HepG2 (cell line): ENCODE measurements around the gene ABCA8. TPM values are rescaled to one million over a fixed set of nuclear protein-coding genes. Genes with fewer than 3 reads are reported as not detected.

Source experiments
- HCFC1 ChIP-seq: fragments of 150-350 bp; IDR thresholded peaks from 2 replicates; pipeline ENCODE4 v1.6.1; 2014; ENCODE audit warnings: low read depth, low read length
- IRX3 ChIP-seq: sonication (generic); formaldehyde crosslinking; IDR thresholded peaks from 2 replicates; pipeline ENCODE4 v1.8.1; 2023; ENCODE audit warnings: mild to moderate bottlenecking, low read depth, missing genetic modification reagents, borderline replicate concordance
- KDM6A ChIP-seq: IDR thresholded peaks from 2 replicates; pipeline ENCODE4 v1.6.1; 2016; ENCODE audit warnings: low read depth
- RAD51 ChIP-seq: fragments of 450-650 bp; IDR thresholded peaks from 2 replicates; pipeline ENCODE4 v1.6.1; 2016; ENCODE audit warnings: borderline replicate concordance
- RFXAP ChIP-seq: sonication (generic); formaldehyde crosslinking; IDR thresholded peaks from 2 replicates; pipeline ENCODE4 v1.4.0; 2020; ENCODE audit warnings: missing genetic modification reagents, borderline replicate concordance
- RXRA ChIP-seq: sonication (generic); formaldehyde crosslinking; IDR thresholded peaks from 2 replicates; pipeline ENCODE4 v1.5.1; 2020; ENCODE audit warnings: missing genetic modification reagents
- TEAD3 ChIP-seq: optimal IDR thresholded peaks from 2 replicates; pipeline ENCODE3; 2016; ENCODE audit warnings: borderline replicate concordance
- ZKSCAN1 ChIP-seq: fragments of 150-350 bp; IDR thresholded peaks from 2 replicates; pipeline ENCODE4 v1.6.1; 2014; ENCODE audit warnings: low read length
- ZMYM3 ChIP-seq: sonication (generic); formaldehyde crosslinking; IDR thresholded peaks from 2 replicates; pipeline ENCODE4 v1.5.1; 2020; ENCODE audit warnings: mild to moderate bottlenecking, missing genetic modification reagents
- ZNF382 ChIP-seq: sonication (generic); formaldehyde crosslinking; IDR thresholded peaks from 2 replicates; pipeline ENCODE4 v1.5.0; 2020; ENCODE audit warnings: missing genetic modification reagents, mild to moderate bottlenecking, borderline replicate concordance
- ZNF577 ChIP-seq: sonication (generic); formaldehyde crosslinking; IDR thresholded peaks from 2 replicates; pipeline ENCODE4 v1.4.0; 2020; ENCODE audit warnings: mild to moderate bottlenecking, low read depth, missing genetic modification reagents, borderline replicate concordance
- ZNF660 ChIP-seq: sonication (generic); formaldehyde crosslinking; IDR thresholded peaks from 2 replicates; pipeline ENCODE4 v1.5.1; 2020; ENCODE audit warnings: mild to moderate bottlenecking, low read depth, missing genetic modification reagents, borderline replicate concordance
- polyA plus RNA-seq, 8 experiments: library from polyadenylated mRNA; depleted of rRNA in 3 of 8; stranded (reverse) in 7 of 8; unstranded in 1 of 8; fragments of >200 nt; fragmentation: Illumina TruSeq in 4 of 8; extraction: Trizol in 4 of 8; gene quantifications; 2 replicates each; pipeline versions ENCODE4 v1.2.1 to v1.2.3, GENCODE V29; 2011 to 2016; ENCODE audit warnings: low read depth in 4 of 8, missing spikeins in 1 of 8, mixed read lengths in 1 of 8; ENCODE audit not compliant: insufficient read depth in 1 of 8
- total RNA-seq, 5 experiments: library from RNA; depleted of rRNA; stranded (reverse); fragments of >200 nt; fragmentation: Illumina TruSeq; extraction: Trizol; gene quantifications; 2 replicates each; pipeline ENCODE4 v1.2.3, GENCODE V29; 2016; ENCODE audit warnings: low read depth in 1 of 5
- TF ChIP-seq, protein P1 (sequence below): sonication (generic); formaldehyde crosslinking; IDR thresholded peaks from 2 replicates; pipeline ENCODE4 v1.5.0; 2020; ENCODE audit warnings: missing genetic modification reagents, mild to moderate bottlenecking, borderline replicate concordance
- TF ChIP-seq, protein P2 (sequence below), 2 experiments: sonication (generic) in 1 of 2; formaldehyde crosslinking in 1 of 2; IDR thresholded peaks; 2 replicates each; pipeline versions ENCODE4 v1.6.1 to v1.9.0; 2014 to 2022; ENCODE audit warnings: antibody characterized with exemption in 1 of 2, borderline replicate concordance in 1 of 2, inconsistent platforms in 1 of 2, low read depth in 1 of 2, missing genetic modification reagents in 1 of 2
- TF ChIP-seq, protein P3 (sequence below): sonication (generic); formaldehyde crosslinking; IDR thresholded peaks from 2 replicates; pipeline ENCODE4 v1.8.1; 2023; ENCODE audit warnings: mild to moderate bottlenecking, missing genetic modification reagents
- TF ChIP-seq, protein P4 (sequence below): sonication (generic); IDR thresholded peaks from 2 replicates; pipeline ENCODE4 v1.6.1; 2016; ENCODE audit warnings: low read depth, borderline replicate concordance
- TF ChIP-seq, protein P5 (sequence below): sonication (generic); formaldehyde crosslinking; IDR thresholded peaks from 2 replicates; pipeline ENCODE4 v1.8.1; 2023; ENCODE audit warnings: missing genetic modification reagents, inconsistent platforms, borderline replicate concordance

ABCA8 gene
- total and polyA plus RNA-seq, 2 of the 13 experiments (the other 11 are each of a cell fraction or from before 2014, with no cell fraction given) = 0.05 to 0.18 TPM

DNA sequence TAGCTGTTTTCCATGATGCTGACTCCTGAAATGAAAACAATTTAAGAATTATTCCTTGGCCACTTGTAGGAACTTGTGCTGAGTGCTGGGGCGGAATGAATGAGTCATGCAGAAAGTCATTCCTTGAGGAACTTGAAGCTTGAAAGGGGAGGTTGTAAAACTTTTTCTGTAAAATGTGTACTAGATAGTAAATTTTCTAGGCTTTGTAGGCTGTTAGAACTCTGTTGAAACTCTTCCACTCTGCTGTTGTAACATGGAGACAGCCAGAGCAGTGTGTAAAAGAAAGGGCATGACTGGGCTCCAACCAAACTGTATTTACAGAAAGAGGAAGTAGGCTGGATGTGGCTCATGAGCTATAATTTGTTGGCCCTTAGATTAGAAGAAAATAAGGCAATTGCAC is 46.1 kb downstream of the ABCA8 start (continued):
- TF ChIP-seq ZNF577 (CRISPR knock-in tag) = no peak
- no peak for TF ChIP-seq ZKSCAN1
- no peak for TF ChIP-seq RAD51
- no peak for TF ChIP-seq ZNF660
- no peak for TF ChIP-seq RFXAP
- no peak for TF ChIP-seq IRX3 (CRISPR knock-in tag)
- TF ChIP-seq, protein P1, sequence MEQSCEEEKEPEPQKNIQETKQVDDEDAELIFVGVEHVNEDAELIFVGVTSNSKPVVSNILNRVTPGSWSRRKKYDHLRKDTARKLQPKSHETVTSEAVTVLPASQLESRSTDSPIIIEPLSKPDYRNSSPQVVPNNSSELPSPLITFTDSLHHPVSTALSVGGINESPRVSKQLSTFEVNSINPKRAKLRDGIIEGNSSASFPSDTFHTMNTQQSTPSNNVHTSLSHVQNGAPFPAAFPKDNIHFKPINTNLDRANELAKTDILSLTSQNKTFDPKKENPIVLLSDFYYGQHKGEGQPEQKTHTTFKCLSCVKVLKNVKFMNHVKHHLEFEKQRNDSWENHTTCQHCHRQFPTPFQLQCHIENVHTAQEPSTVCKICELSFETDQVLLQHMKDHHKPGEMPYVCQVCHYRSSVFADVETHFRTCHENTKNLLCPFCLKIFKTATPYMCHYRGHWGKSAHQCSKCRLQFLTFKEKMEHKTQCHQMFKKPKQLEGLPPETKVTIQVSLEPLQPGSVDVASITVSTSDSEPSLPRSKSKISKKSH (CRISPR knock-in tag) = no peak
- TF ChIP-seq, protein P2, sequence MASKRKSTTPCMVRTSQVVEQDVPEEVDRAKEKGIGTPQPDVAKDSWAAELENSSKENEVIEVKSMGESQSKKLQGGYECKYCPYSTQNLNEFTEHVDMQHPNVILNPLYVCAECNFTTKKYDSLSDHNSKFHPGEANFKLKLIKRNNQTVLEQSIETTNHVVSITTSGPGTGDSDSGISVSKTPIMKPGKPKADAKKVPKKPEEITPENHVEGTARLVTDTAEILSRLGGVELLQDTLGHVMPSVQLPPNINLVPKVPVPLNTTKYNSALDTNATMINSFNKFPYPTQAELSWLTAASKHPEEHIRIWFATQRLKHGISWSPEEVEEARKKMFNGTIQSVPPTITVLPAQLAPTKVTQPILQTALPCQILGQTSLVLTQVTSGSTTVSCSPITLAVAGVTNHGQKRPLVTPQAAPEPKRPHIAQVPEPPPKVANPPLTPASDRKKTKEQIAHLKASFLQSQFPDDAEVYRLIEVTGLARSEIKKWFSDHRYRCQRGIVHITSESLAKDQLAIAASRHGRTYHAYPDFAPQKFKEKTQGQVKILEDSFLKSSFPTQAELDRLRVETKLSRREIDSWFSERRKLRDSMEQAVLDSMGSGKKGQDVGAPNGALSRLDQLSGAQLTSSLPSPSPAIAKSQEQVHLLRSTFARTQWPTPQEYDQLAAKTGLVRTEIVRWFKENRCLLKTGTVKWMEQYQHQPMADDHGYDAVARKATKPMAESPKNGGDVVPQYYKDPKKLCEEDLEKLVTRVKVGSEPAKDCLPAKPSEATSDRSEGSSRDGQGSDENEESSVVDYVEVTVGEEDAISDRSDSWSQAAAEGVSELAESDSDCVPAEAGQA (IDR thresholded peaks at IDR 0.05; ENCODE audit: low read depth) = no peak
- TF ChIP-seq, protein P2 (CRISPR knock-in tag; IDR thresholded peaks at IDR 0.05; ENCODE audit: borderline replicate concordance) = no peak
- TF ChIP-seq ZNF382 (CRISPR knock-in tag) = no peak
- TF ChIP-seq, protein P3, sequence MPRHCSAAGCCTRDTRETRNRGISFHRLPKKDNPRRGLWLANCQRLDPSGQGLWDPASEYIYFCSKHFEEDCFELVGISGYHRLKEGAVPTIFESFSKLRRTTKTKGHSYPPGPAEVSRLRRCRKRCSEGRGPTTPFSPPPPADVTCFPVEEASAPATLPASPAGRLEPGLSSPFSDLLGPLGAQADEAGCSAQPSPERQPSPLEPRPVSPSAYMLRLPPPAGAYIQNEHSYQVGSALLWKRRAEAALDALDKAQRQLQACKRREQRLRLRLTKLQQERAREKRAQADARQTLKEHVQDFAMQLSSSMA = no peak
- TF ChIP-seq, protein P4, sequence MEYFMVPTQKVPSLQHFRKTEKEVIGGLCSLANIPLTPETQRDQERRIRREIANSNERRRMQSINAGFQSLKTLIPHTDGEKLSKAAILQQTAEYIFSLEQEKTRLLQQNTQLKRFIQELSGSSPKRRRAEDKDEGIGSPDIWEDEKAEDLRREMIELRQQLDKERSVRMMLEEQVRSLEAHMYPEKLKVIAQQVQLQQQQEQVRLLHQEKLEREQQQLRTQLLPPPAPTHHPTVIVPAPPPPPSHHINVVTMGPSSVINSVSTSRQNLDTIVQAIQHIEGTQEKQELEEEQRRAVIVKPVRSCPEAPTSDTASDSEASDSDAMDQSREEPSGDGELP = no peak
- TF ChIP-seq HCFC1 = no peak
- no peak for TF ChIP-seq TEAD3
- TF ChIP-seq RXRA (CRISPR knock-in tag) = no peak
- no peak for TF ChIP-seq ZMYM3
- TF ChIP-seq KDM6A (CRISPR knock-in tag) = no peak
- TF ChIP-seq, protein P5, sequence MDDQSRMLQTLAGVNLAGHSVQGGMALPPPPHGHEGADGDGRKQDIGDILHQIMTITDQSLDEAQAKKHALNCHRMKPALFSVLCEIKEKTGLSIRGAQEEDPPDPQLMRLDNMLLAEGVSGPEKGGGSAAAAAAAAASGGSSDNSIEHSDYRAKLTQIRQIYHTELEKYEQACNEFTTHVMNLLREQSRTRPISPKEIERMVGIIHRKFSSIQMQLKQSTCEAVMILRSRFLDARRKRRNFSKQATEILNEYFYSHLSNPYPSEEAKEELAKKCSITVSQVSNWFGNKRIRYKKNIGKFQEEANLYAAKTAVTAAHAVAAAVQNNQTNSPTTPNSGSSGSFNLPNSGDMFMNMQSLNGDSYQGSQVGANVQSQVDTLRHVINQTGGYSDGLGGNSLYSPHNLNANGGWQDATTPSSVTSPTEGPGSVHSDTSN = no peak
